H1 (cell line): ENCODE measurements around the gene PLVAP. TPM values are rescaled to one million over a fixed set of nuclear protein-coding genes. Genes with fewer than 3 reads are reported as not detected.

Source experiments
- CTCF ChIA-PET: fragments of 300-600 bp; sonication (Branson Sonifier 250); formaldehyde crosslinking; loops from one replicate; lab custom pipeline; 2021; ENCODE audit not compliant: partially characterized antibody; lab: Charles Lee
- POLR2A ChIA-PET: fragments of 300-600 bp; sonication (Branson Sonifier 250); formaldehyde crosslinking; loops from one replicate; lab custom pipeline; 2021; ENCODE audit warnings: inconsistent platforms; ENCODE audit not compliant: partially characterized antibody; lab: Charles Lee
- DNase-seq, 2 experiments: peaks; one replicate each; pipeline versions ENCODE4 v3.0.0 to v3.0.0-alpha.2; 2010 to 2022; ENCODE audit warnings: low spot score in 2 of 2, low read depth in 1 of 2, mixed read lengths in 1 of 2
- FAIRE-seq: peaks from 2 replicates; lab custom pipeline; 2011; peaks lifted over from hg19 to GRCh38; lab: Jason Lieb, UNC
- H2AFZ ChIP-seq: 2 replicates; pipeline ENCODE4 v1.8.1; 2012; ENCODE audit warnings: low read length, inconsistent platforms
- H2AK5ac ChIP-seq: 2 replicates; pipeline ENCODE4 v1.6.1; 2013; ENCODE audit warnings: low read depth, low read length
- H2BK120ac ChIP-seq: replicated peaks from 2 replicates; pipeline ENCODE3; 2013; ENCODE audit warnings: low read depth, low read length, inconsistent platforms
- H2BK12ac ChIP-seq: 2 replicates; pipeline ENCODE4 v1.6.1; 2013; ENCODE audit warnings: low read depth, low read length
- H2BK15ac ChIP-seq: 2 replicates; pipeline ENCODE4 v1.6.1; 2013; ENCODE audit warnings: low read length
- H2BK20ac ChIP-seq: 2 replicates; pipeline ENCODE4 v1.6.1; 2013; ENCODE audit warnings: low read length
- H2BK5ac ChIP-seq: 2 replicates; pipeline ENCODE4 v1.6.1; 2013; ENCODE audit warnings: low read depth, low read length
- H3K14ac ChIP-seq: 2 replicates; pipeline ENCODE4 v1.6.1; 2013; ENCODE audit warnings: inconsistent platforms; ENCODE audit not compliant: insufficient read length
- H3K18ac ChIP-seq: 2 replicates; pipeline ENCODE4 v1.6.1; 2013; ENCODE audit warnings: low read length; ENCODE audit errors: extremely low read depth
- H3K23ac ChIP-seq: 2 replicates; pipeline ENCODE4 v1.6.1; 2013; ENCODE audit warnings: inconsistent platforms; ENCODE audit not compliant: insufficient read length
- H3K23me2 ChIP-seq: 2 replicates; pipeline ENCODE4 v1.6.1; 2013; ENCODE audit warnings: low read depth, low read length
- H3K27ac ChIP-seq: 2 replicates; pipeline ENCODE4 v1.6.1; 2011; ENCODE audit warnings: low read depth, low read length, inconsistent platforms
- H3K27me3 ChIP-seq, 4 experiments: replicated peaks in 1 of 4; 1 replicate in 1 of 4; 2 replicates in 3 of 4; pipeline versions ENCODE4 v1.6.1 to v1.8.1; 2011 to 2013; ENCODE audit warnings: low read length in 3 of 4, mild to moderate bottlenecking in 3 of 4, inconsistent platforms in 2 of 4, mixed read lengths in 2 of 4, moderate library complexity in 1 of 4; ENCODE audit not compliant: control insufficient read depth in 3 of 4, insufficient read depth in 3 of 4; ENCODE audit errors: extremely low read depth in 1 of 4
- H3K36me3 ChIP-seq, 4 experiments: 2 replicates each; pipeline versions ENCODE4 v1.6.1 to v1.8.1; 2011 to 2013; ENCODE audit warnings: mild to moderate bottlenecking in 4 of 4, low read length in 3 of 4, moderate library complexity in 2 of 4, control low read depth in 1 of 4, inconsistent platforms in 1 of 4; ENCODE audit not compliant: insufficient read depth in 4 of 4, control insufficient read depth in 2 of 4
- H3K4ac ChIP-seq: replicated peaks from 2 replicates; pipeline ENCODE3; 2013; ENCODE audit warnings: low read length, low read depth, mixed read lengths, inconsistent platforms; ENCODE audit not compliant: insufficient read length
- H3K4me1 ChIP-seq, 4 experiments: replicated peaks in 1 of 4; 1 replicate in 1 of 4; 2 replicates in 3 of 4; pipeline versions ENCODE4 v1.6.1 to v1.8.1; 2011 to 2013; ENCODE audit warnings: low read length in 3 of 4, inconsistent platforms in 2 of 4, mixed read lengths in 1 of 4; ENCODE audit not compliant: insufficient read depth in 4 of 4, control insufficient read depth in 3 of 4
- H3K4me2 ChIP-seq, 2 experiments: 2 replicates each; pipeline versions ENCODE4 v1.6.1 to v1.8.1; 2011 to 2013; ENCODE audit warnings: low read depth in 2 of 2, low read length in 2 of 2, control low read depth in 1 of 2, inconsistent platforms in 1 of 2, mild to moderate bottlenecking in 1 of 2; ENCODE audit not compliant: insufficient read depth in 1 of 2
- H3K4me3 ChIP-seq, 4 experiments: fragments of 200-600, 300-600 bp in 1 of 4; sonication (generic), shearing (Covaris generic), sonication (Bioruptor Twin) in 1 of 4; 2 replicates each; pipeline versions ENCODE4 v1.5.1 to v1.8.1; 2011 to 2016; ENCODE audit warnings: low read length in 4 of 4, low read depth in 3 of 4, control low read depth in 2 of 4, inconsistent platforms in 2 of 4, mild to moderate bottlenecking in 2 of 4, mixed read lengths in 1 of 4, moderate library complexity in 1 of 4; ENCODE audit not compliant: insufficient read depth in 2 of 4; ENCODE audit errors: extremely low read depth in 1 of 4
- H3K56ac ChIP-seq: replicated peaks from 2 replicates; pipeline ENCODE3; 2013; ENCODE audit warnings: low read depth, mild to moderate bottlenecking, mixed read lengths, low read length, inconsistent platforms; ENCODE audit not compliant: insufficient read length
- H3K79me1 ChIP-seq: 2 replicates; pipeline ENCODE4 v1.6.1; 2013; ENCODE audit warnings: low read depth, low read length, control low read depth
- H3K79me2 ChIP-seq, 2 experiments: 2 replicates each; pipeline versions ENCODE4 v1.6.1 to v1.8.1; 2012 to 2013; ENCODE audit warnings: low read length in 2 of 2, mild to moderate bottlenecking in 2 of 2, inconsistent platforms in 1 of 2; ENCODE audit not compliant: insufficient read depth in 2 of 2, control insufficient read depth in 1 of 2
- H3K9ac ChIP-seq, 4 experiments: replicated peaks in 1 of 4; 1 replicate in 1 of 4; 2 replicates in 3 of 4; pipeline versions ENCODE4 v1.6.1 to v1.8.1; 2011 to 2013; ENCODE audit warnings: low read depth in 3 of 4, low read length in 3 of 4, control low read depth in 2 of 4, mild to moderate bottlenecking in 2 of 4, moderate library complexity in 2 of 4, inconsistent platforms in 1 of 4; ENCODE audit errors: extremely low read depth in 1 of 4
- H3K9me3 ChIP-seq, 2 experiments: 2 replicates each; pipeline versions ENCODE4 v1.6.1 to v1.8.1; 2012 to 2013; ENCODE audit warnings: mild to moderate bottlenecking in 2 of 2, moderate library complexity in 2 of 2, control low read depth in 1 of 2, inconsistent platforms in 1 of 2, low read depth in 1 of 2, low read length in 1 of 2, mixed read lengths in 1 of 2; ENCODE audit not compliant: insufficient read depth in 2 of 2
- H4K20me1 ChIP-seq, 2 experiments: replicated peaks in 1 of 2; 2 replicates each; pipeline versions ENCODE3 to v1.8.1; 2011 to 2013; ENCODE audit warnings: inconsistent platforms in 2 of 2, low read length in 2 of 2, mild to moderate bottlenecking in 1 of 2; ENCODE audit not compliant: insufficient read depth in 2 of 2, control insufficient read depth in 1 of 2
- H4K5ac ChIP-seq: 2 replicates; pipeline ENCODE4 v1.6.1; 2013; ENCODE audit warnings: low read length, low read depth, mixed read lengths, inconsistent platforms; ENCODE audit not compliant: insufficient read length
- H4K8ac ChIP-seq: 2 replicates; pipeline ENCODE4 v1.8.0; 2013; ENCODE audit warnings: mild to moderate bottlenecking, moderate library complexity, low read length, inconsistent platforms; ENCODE audit not compliant: insufficient read depth; ENCODE audit errors: extremely low read depth
- H4K91ac ChIP-seq: replicated peaks from 2 replicates; pipeline ENCODE3; 2013; ENCODE audit warnings: low read length, mixed read lengths, inconsistent platforms; ENCODE audit not compliant: insufficient read length
- CHD2 ChIP-seq: IDR thresholded peaks from 2 replicates; pipeline ENCODE4 v1.6.1; 2012; ENCODE audit warnings: low read length, improper control_type of control experiment
- JUND ChIP-seq: IDR thresholded peaks from 2 replicates; pipeline ENCODE4 v1.6.1; 2011; ENCODE audit warnings: mild to moderate bottlenecking, improper control_type of control experiment, low read length
- MAFK ChIP-seq: IDR thresholded peaks from 2 replicates; pipeline ENCODE4 v1.6.1; 2012; ENCODE audit warnings: low read depth, mild to moderate bottlenecking, improper control_type of control experiment, low read length
- PHF8 ChIP-seq: fragments of 200-600 bp; sonication (generic); conservative IDR thresholded peaks from 2 replicates; pipeline ENCODE4 v1.7.1; 2012; ENCODE audit warnings: low read depth, mild to moderate bottlenecking, inconsistent platforms, low read length, moderate library complexity
- POLR2A ChIP-seq, 2 experiments: IDR thresholded peaks; 1 replicate in 1 of 2; 2 replicates in 1 of 2; pipeline ENCODE4 v1.6.1; 2011; ENCODE audit warnings: low read depth in 2 of 2, low read length in 2 of 2, mild to moderate bottlenecking in 2 of 2; ENCODE audit errors: control extremely low read depth in 1 of 2
- POLR2AphosphoS5 ChIP-seq: IDR thresholded peaks from 2 replicates; pipeline ENCODE4 v1.6.1; 2011; ENCODE audit warnings: low read depth, low read length
- TAF7 ChIP-seq: optimal IDR thresholded peaks from 2 replicates; pipeline ENCODE3; 2011; ENCODE audit warnings: low read depth, mild to moderate bottlenecking, inconsistent platforms, low read length, moderate library complexity, borderline replicate concordance
- TCF12 ChIP-seq: IDR thresholded peaks from 2 replicates; pipeline ENCODE4 v1.6.1; 2011; ENCODE audit warnings: low read depth, mild to moderate bottlenecking, low read length
- ZNF274 ChIP-seq: IDR thresholded peaks from 2 replicates; pipeline ENCODE4 v1.7.0; 2012; ENCODE audit warnings: low read length, borderline replicate concordance; ENCODE audit errors: extremely low read depth
- WGBS, 2 experiments: shearing (Covaris generic) in 1 of 2; methylation state at CpG; one replicate each; pipeline versions ENCODE4 v1.1.6 to v1.1.7; 2013 to 2015; ENCODE audit warnings: low lambda C conversion rate in 2 of 2, mixed read lengths in 2 of 2, inconsistent platforms in 1 of 2, low coverage in 1 of 2, missing lambda C conversion rate in 1 of 2; ENCODE audit not compliant: insufficient replicate concordance in 2 of 2, insufficient coverage in 1 of 2, insufficient read length in 1 of 2; ENCODE audit errors: extremely low coverage in 1 of 2, missing lambda C conversion rate in 1 of 2; 5-methylcytosine and 5-hydroxymethylcytosine counted together
- polyA plus RNA-seq, 7 experiments: library from polyadenylated mRNA; depleted of rRNA in 3 of 7; stranded (reverse) in 5 of 7; unstranded in 2 of 7; fragments of >200 nt in 5 of 7; fragments of 200-250 nt in 2 of 7; gene quantifications; 1 replicate in 5 of 7; 2 replicates in 1 of 7; 4 replicates in 1 of 7; pipeline versions ENCODE4 v1.2.1 to v1.2.3, GENCODE V29; 2011 to 2013; ENCODE audit warnings: missing spikeins in 2 of 7, mixed read lengths in 2 of 7
- total RNA-seq: library from RNA; stranded (reverse); fragmentation: NEBNext Ultra II Directional; extraction: Animal tissue kit (Norgen Biotek cat#: 25700); gene quantifications from 2 replicates; pipeline ENCODE4 v1.2.1, GENCODE V29; 2021
- TF ChIP-seq, protein P1 (sequence below): IDR thresholded peaks from 2 replicates; pipeline ENCODE4 v1.6.1; 2012; ENCODE audit warnings: low read length, inconsistent platforms

PLVAP gene
- total and polyA plus RNA-seq, 2 of the 8 experiments (the other 6 are each of a cell fraction or from before 2014, with no cell fraction given), result 0.32 TPM; not detected in 1

GRCh38 chr19:17348700-17349099 lies 28.4 kb downstream of the PLVAP start:
- H3K4me3 ChIP-seq, result peak overlapping the region in 1 of 4 experiments; percentile 18; a peak in 1 of 8 replicates
- TF ChIP-seq, protein P1, sequence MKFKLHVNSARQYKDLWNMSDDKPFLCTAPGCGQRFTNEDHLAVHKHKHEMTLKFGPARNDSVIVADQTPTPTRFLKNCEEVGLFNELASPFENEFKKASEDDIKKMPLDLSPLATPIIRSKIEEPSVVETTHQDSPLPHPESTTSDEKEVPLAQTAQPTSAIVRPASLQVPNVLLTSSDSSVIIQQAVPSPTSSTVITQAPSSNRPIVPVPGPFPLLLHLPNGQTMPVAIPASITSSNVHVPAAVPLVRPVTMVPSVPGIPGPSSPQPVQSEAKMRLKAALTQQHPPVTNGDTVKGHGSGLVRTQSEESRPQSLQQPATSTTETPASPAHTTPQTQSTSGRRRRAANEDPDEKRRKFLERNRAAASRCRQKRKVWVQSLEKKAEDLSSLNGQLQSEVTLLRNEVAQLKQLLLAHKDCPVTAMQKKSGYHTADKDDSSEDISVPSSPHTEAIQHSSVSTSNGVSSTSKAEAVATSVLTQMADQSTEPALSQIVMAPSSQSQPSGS, result no peak
- TF ChIP-seq JUND, result peak; percentile 33; the same call in 1 of the 2 replicates
- TF ChIP-seq ZNF274, result no peak
- no peak for TF ChIP-seq POLR2AphosphoS5
- no peak for TF ChIP-seq TAF7
- TF ChIP-seq POLR2A (IDR thresholded peaks at IDR 0.05; ENCODE audit: control extremely low read depth in 1 of 2, low read depth in 2 of 2, low read length in 2 of 2), result peak in 1 of 2 experiments; percentile 41; a peak in 1 of 3 replicates
- TF ChIP-seq PHF8, result no peak
- no peak for TF ChIP-seq TCF12
- TF ChIP-seq MAFK, result no peak
- no peak for TF ChIP-seq CHD2

More at GRCh38 chr19:17348700-17349099, 28.4 kb downstream of the PLVAP start:
- H3K79me2 ChIP-seq, result no peaks in the 10 kb centered on the region
- H4K20me1 ChIP-seq, result no peaks in the 10 kb centered on the region
- H3K36me3 ChIP-seq, result no peaks in the 10 kb centered on the region
- no peak overlapping the region for H3K56ac ChIP-seq
- no peak overlapping the region for H2BK15ac ChIP-seq
- ChIA-PET CTCF (interaction anchor here (0.7 to 13.5 kb wide), 10 partner anchors 9 to 147 kb away, joined by 3 to 153 read pairs (median 6); partner anchors contain the start of gene CCDC194), POLR2A (interaction anchor here (0.9 to 2.1 kb wide), 3 partner anchors 11 to 37 kb away, joined by 4 to 6 read pairs (median 4); partner anchors contain the start of genes ANO8 and GTPBP3)
- H2BK120ac ChIP-seq, result peak overlapping the region; percentile 28
- H3K14ac ChIP-seq, result no peak overlapping the region
- H3K9ac ChIP-seq, result no peak overlapping the region; a peak in 1 of 7 replicates
- H2BK20ac ChIP-seq, result no peak overlapping the region
- H3K27me3 ChIP-seq, result no peaks in the 10 kb centered on the region
- H3K4me1 ChIP-seq, result peaks cover 0 to 4% (median 3%) of the 10 kb centered on the region in 4 experiments; a peak in 3 of 7 replicates
- H3K18ac ChIP-seq, result no peak overlapping the region
- no peaks in the 10 kb centered on the region for H3K79me1 ChIP-seq
- FAIRE-seq (no peak), DNase-seq (peak; percentile 64 to 75)
- no peak overlapping the region for H2BK12ac ChIP-seq
- H3K23ac ChIP-seq, result no peak overlapping the region
- no peak overlapping the region for H3K27ac ChIP-seq
- WGBS, 2 experiments, result 14% methylated on average over 12 of the region's 12 CpGs; no CpG with 5 or more reads in 1 of the 2 experiments
- no peaks in the 10 kb centered on the region for H3K23me2 ChIP-seq
- peak overlapping the region in 1 of 2 experiments; percentile 10; a peak in 3 of 4 replicates for H3K4me2 ChIP-seq
- H2AFZ ChIP-seq, result no peak overlapping the region
- H4K8ac ChIP-seq, result peak overlapping the region; percentile 92
- H2BK5ac ChIP-seq, result no peak overlapping the region; the same call in 1 of the 2 replicates
- H3K4ac ChIP-seq, result no peak overlapping the region
- no peaks in the 10 kb centered on the region for H3K9me3 ChIP-seq
- peak overlapping the region; percentile 57 for H4K5ac ChIP-seq
- H2AK5ac ChIP-seq, result no peak overlapping the region
- H4K91ac ChIP-seq, result peak overlapping the region; percentile 83
